ENCODE measurements around the gene SUSD6. TPM values are rescaled to one million over a fixed set of nuclear protein-coding genes. Genes with fewer than 3 reads are reported as not detected.

Gene SUSD6
- total and polyA plus RNA-seq, 9 of the 15 experiments (the other 6 are each of a cell fraction or from before 2014, with no cell fraction given), result 2.9 to 20.7 (median 5.6) TPM

DNA sequence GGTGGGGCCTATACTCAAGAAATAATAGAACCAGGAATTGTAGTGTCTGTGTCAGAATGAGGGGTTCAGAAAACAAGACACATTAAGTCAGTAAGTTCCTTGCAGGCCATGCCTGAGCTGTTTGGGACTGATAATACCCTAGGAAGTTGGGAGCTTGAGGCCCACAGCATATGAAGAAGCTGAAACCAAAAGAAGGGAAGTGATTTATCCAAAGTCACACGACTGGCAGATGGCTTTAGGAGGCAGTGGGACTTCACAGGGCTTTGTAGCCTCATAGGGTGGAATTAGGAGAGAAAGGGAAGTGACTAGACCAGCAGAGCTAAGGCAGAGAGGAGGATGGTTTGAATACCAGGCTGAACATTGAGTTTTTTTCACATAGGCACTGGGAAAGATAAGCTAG is 99.0 kb downstream of the SUSD6 start:
- TF ChIP-seq GTF2E2 (tag; IDR thresholded peaks at IDR 0.05) (no peak), ZNF764 (CRISPR knock-in tag; IDR thresholded peaks at IDR 0.05; ENCODE audit: low read depth) (no peak), ZNF592 (IDR thresholded peaks at IDR 0.05) (no peak), ZNF134 (CRISPR knock-in tag; conservative IDR thresholded peaks at IDR 0.05) (no peak)
- TF ChIP-seq, protein P1, sequence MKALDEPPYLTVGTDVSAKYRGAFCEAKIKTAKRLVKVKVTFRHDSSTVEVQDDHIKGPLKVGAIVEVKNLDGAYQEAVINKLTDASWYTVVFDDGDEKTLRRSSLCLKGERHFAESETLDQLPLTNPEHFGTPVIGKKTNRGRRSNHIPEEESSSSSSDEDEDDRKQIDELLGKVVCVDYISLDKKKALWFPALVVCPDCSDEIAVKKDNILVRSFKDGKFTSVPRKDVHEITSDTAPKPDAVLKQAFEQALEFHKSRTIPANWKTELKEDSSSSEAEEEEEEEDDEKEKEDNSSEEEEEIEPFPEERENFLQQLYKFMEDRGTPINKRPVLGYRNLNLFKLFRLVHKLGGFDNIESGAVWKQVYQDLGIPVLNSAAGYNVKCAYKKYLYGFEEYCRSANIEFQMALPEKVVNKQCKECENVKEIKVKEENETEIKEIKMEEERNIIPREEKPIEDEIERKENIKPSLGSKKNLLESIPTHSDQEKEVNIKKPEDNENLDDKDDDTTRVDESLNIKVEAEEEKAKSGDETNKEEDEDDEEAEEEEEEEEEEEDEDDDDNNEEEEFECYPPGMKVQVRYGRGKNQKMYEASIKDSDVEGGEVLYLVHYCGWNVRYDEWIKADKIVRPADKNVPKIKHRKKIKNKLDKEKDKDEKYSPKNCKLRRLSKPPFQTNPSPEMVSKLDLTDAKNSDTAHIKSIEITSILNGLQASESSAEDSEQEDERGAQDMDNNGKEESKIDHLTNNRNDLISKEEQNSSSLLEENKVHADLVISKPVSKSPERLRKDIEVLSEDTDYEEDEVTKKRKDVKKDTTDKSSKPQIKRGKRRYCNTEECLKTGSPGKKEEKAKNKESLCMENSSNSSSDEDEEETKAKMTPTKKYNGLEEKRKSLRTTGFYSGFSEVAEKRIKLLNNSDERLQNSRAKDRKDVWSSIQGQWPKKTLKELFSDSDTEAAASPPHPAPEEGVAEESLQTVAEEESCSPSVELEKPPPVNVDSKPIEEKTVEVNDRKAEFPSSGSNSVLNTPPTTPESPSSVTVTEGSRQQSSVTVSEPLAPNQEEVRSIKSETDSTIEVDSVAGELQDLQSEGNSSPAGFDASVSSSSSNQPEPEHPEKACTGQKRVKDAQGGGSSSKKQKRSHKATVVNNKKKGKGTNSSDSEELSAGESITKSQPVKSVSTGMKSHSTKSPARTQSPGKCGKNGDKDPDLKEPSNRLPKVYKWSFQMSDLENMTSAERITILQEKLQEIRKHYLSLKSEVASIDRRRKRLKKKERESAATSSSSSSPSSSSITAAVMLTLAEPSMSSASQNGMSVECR (CRISPR knock-in tag; IDR thresholded peaks at IDR 0.05), result no peak
- WGBS (ENCODE audit: insufficient coverage, low coverage, missing lambda C conversion rate), result no CpG with 5 or more reads among the region's 1 CpG
- CTCF ChIA-PET (ENCODE audit: low intra/inter-chr PET ratio), result no interaction called here
- Histone ChIP-seq H3K4me3 (no peak overlapping the region), H2AFZ (ENCODE audit: low read depth, low read length) (no peak overlapping the region), H3K4me1 (replicated peaks in 1 of 2; ENCODE audit: control insufficient read depth in 2 of 2, insufficient read depth in 2 of 2, low read length in 2 of 2) (peaks cover 0 to 3% of the 10 kb centered on the region in 2 experiments; a peak in 3 of 5 replicates), H3K27me3 (ENCODE audit: control insufficient read depth in 2 of 2, insufficient read depth in 2 of 2, low read length in 2 of 2) (no peaks in the 10 kb centered on the region), H3K79me2 (ENCODE audit: control insufficient read depth, insufficient read depth, low read length) (no peaks in the 10 kb centered on the region), H3K4me2 (ENCODE audit: insufficient read depth, low read length) (no peak overlapping the region), H3K9ac (ENCODE audit: insufficient read depth in 1 of 2, low read depth in 2 of 2, low read length in 2 of 2) (no peak overlapping the region; a peak in 1 of 4 replicates), H3K36me3 (ENCODE audit: control insufficient read depth, insufficient read depth, low read length) (peaks cover 80% of the 10 kb centered on the region), H3K9me3 (replicated peaks; ENCODE audit: control insufficient read depth, insufficient read depth, low read depth, low read length) (no peaks in the 10 kb centered on the region), H4K20me1 (replicated peaks; ENCODE audit: control insufficient read depth, insufficient read depth, low read length) (no peaks in the 10 kb centered on the region), H3K27ac (ENCODE audit: extremely low read depth, low read depth, low read length) (no peak overlapping the region), H3K9me1 (ENCODE audit: control insufficient read depth, insufficient read depth, low read length) (no peaks in the 10 kb centered on the region)
- no peak for DNase-seq (ENCODE audit: extremely low read depth in 1 of 4, low spot score in 3 of 4)
- POLR2A ChIA-PET, result interaction anchor here (1.0 to 1.4 kb wide), 3 partner anchors 21 to 122 kb away, joined by 3 to 4 read pairs (median 3); no protein-coding TSS in a partner anchor
- ATAC-seq, result no peak
- intact Hi-C loops (cut with micrococcal nuclease) (no loop called here), in situ Hi-C loops (cut with MboI) (no loop called here)
- no TSS peak for BruUV-seq (replicated peaks)
- no peak for FAIRE-seq
